Measurements from ENCODE around the gene JAK2. TPM values are rescaled to one million over a fixed set of nuclear protein-coding genes. Genes with fewer than 3 reads are reported as not detected.
"Not testable (repeated sequence)": the region's sequence is repeated elsewhere in the genome, so short reads cannot be mapped to it uniquely, and the experiment has no call there.

JAK2 gene
- total and polyA plus RNA-seq, 4 donors, result 5.3 to 30.5 (median 17.1) TPM

- ATAC-seq (ENCODE audit: insufficient read depth, low FRiP score), result no peak
- Histone ChIP-seq H3K9me3 (ENCODE audit: control insufficient read depth in 4 of 4, insufficient read depth in 3 of 4, low read length in 3 of 4) (peaks cover 0 to 7% (median 5%) of the 10 kb centered on the region in 4 donors), H3K36me3 (ENCODE audit: control insufficient read depth in 4 of 4, insufficient read depth in 4 of 4, low read length in 4 of 4) (peaks cover 0 to 9% (median 0%) of the 10 kb centered on the region in 4 donors), H3K27me3 (ENCODE audit: control insufficient read depth in 3 of 3, insufficient read depth in 3 of 3, low read length in 2 of 3) (no peaks in the 10 kb centered on the region), H3K9ac (ENCODE audit: insufficient read depth in 1 of 2, low read length in 2 of 2) (no peak overlapping the region), H3K27ac (ENCODE audit: low read depth in 1 of 2, low read length in 1 of 2) (no peak overlapping the region), H3K4me3 (no peak overlapping the region), H3K4me1 (ENCODE audit: control insufficient read depth in 5 of 5, insufficient read depth in 5 of 5, low read length in 5 of 5) (peaks cover 0 to 7% (median 0%) of the 10 kb centered on the region in 5 donors)
- 88 to 97% methylated on average over 5 of the region's 5 CpGs for WGBS, 2 donors
- TF ChIP-seq CTCF (IDR thresholded peaks at IDR 0.05; ENCODE audit: control extremely low read depth, extremely low read depth), result no peak
- no peak for DNase-seq
These were observed 30.9 kb downstream of the JAK2 start for GRCh38 chr9:5015934-5016333.

GRCh38 chr9:5025416-5025815 lies 40.3 kb downstream of the JAK2 start:
- no peak for TF ChIP-seq CTCF (IDR thresholded peaks at IDR 0.05; ENCODE audit: control extremely low read depth, extremely low read depth)
- Histone ChIP-seq H3K36me3 (ENCODE audit: control insufficient read depth in 4 of 4, insufficient read depth in 4 of 4, low read length in 4 of 4) (peaks cover 6 to 12% (median 9%) of the 10 kb centered on the region in 4 donors), H3K4me1 (ENCODE audit: control insufficient read depth in 5 of 5, insufficient read depth in 5 of 5, low read length in 5 of 5) (peaks cover 0 to under 1% (median 0%) of the 10 kb centered on the region in 5 donors), H3K27me3 (ENCODE audit: control insufficient read depth in 3 of 3, insufficient read depth in 3 of 3, low read length in 2 of 3) (no peaks in the 10 kb centered on the region), H3K9me3 (ENCODE audit: control insufficient read depth in 4 of 4, insufficient read depth in 3 of 4, low read length in 3 of 4) (no peaks in the 10 kb centered on the region), H3K27ac (ENCODE audit: low read depth in 1 of 2, low read length in 1 of 2) (no peak overlapping the region), H3K9ac (ENCODE audit: insufficient read depth in 1 of 2, low read length in 2 of 2) (no peak overlapping the region), H3K4me3 (no peak overlapping the region)
- 95 to 99% methylated on average over 3 of the region's 3 CpGs for WGBS, 2 donors
- DNase-seq, result no peak
- no peak for ATAC-seq (ENCODE audit: insufficient read depth, low FRiP score)

GRCh38 chr9:5031941-5032340 lies 46.9 kb downstream of the JAK2 start:
- not testable (repeated sequence) for H3K27me3 ChIP-seq (ENCODE audit: control insufficient read depth in 3 of 3, insufficient read depth in 3 of 3, low read length in 2 of 3); H3K4me1 ChIP-seq (ENCODE audit: control insufficient read depth in 5 of 5, insufficient read depth in 5 of 5, low read length in 5 of 5); H3K27ac ChIP-seq (ENCODE audit: low read depth in 1 of 2, low read length in 1 of 2); H3K9me3 ChIP-seq (ENCODE audit: control insufficient read depth in 4 of 4, insufficient read depth in 3 of 4, low read length in 3 of 4); H3K9ac ChIP-seq (ENCODE audit: insufficient read depth in 1 of 2, low read length in 2 of 2); ATAC-seq (ENCODE audit: insufficient read depth, low FRiP score); H3K4me3 ChIP-seq; H3K36me3 ChIP-seq (ENCODE audit: control insufficient read depth in 4 of 4, insufficient read depth in 4 of 4, low read length in 4 of 4); DNase-seq
- 94 to 95% methylated on average over 19 of the region's 19 CpGs for WGBS, 2 donors

GRCh38 chr9:5040730-5041389 lies 55.8 kb downstream of the JAK2 start:
- peaks cover 0 to 12% (median 0%) of the 10 kb centered on the region in 4 donors for H3K9me3 ChIP-seq (ENCODE audit: control insufficient read depth in 4 of 4, insufficient read depth in 3 of 4, low read length in 3 of 4)
- H3K27ac ChIP-seq (ENCODE audit: low read depth in 1 of 2, low read length in 1 of 2), result no peak overlapping the region
- ATAC-seq (ENCODE audit: insufficient read depth, low FRiP score) (no peak), DNase-seq (no peak)
- H3K9ac ChIP-seq (ENCODE audit: insufficient read depth in 1 of 2, low read length in 2 of 2), result no peak overlapping the region
- WGBS, 2 donors, result 97 to 99% methylated on average over 47 of the region's 47 CpGs
- TF ChIP-seq CTCF (IDR thresholded peaks at IDR 0.05; ENCODE audit: control extremely low read depth, extremely low read depth), result no peak
- no peak overlapping the region for H3K4me3 ChIP-seq
- H3K27me3 ChIP-seq (ENCODE audit: control insufficient read depth in 3 of 3, insufficient read depth in 3 of 3, low read length in 2 of 3), result no peaks in the 10 kb centered on the region
- H3K36me3 ChIP-seq (ENCODE audit: control insufficient read depth in 4 of 4, insufficient read depth in 4 of 4, low read length in 4 of 4), result peaks cover 0 to 16% (median 11%) of the 10 kb centered on the region in 4 donors
- peaks cover 0 to 3% (median 0%) of the 10 kb centered on the region in 5 donors for H3K4me1 ChIP-seq (ENCODE audit: control insufficient read depth in 5 of 5, insufficient read depth in 5 of 5, low read length in 5 of 5)

All from lung (tissue), 12 donors.